Astrocyte (in vitro differentiated cells and primary cell): Measurements from ENCODE around the gene KLHDC9. TPM values are rescaled to one million over a fixed set of nuclear protein-coding genes. Genes with fewer than 3 reads are reported as not detected.

Source experiments
- DNase-seq: peaks from one replicate; pipeline ENCODE4 v3.0.0-alpha.2; 2010; ENCODE audit warnings: low read depth
- FAIRE-seq: peaks from 2 replicates; lab custom pipeline; 2011; peaks lifted over from hg19 to GRCh38; lab: Jason Lieb, UNC
- H2AFZ ChIP-seq: 2 replicates; pipeline ENCODE4 v1.6.0; 2012; ENCODE audit warnings: low read depth, low read length, inconsistent platforms
- H3K27ac ChIP-seq: 2 replicates; pipeline ENCODE4 v1.5.1; 2011; ENCODE audit warnings: low read depth, low read length, inconsistent platforms
- H3K27me3 ChIP-seq: 2 replicates; pipeline ENCODE4 v1.6.0; 2011; ENCODE audit warnings: low read length, inconsistent platforms; ENCODE audit not compliant: insufficient read depth
- H3K36me3 ChIP-seq: 2 replicates; pipeline ENCODE4 v1.5.1; 2011; ENCODE audit warnings: low read length, inconsistent platforms; ENCODE audit not compliant: insufficient read depth
- H3K4me1 ChIP-seq: 2 replicates; pipeline ENCODE4 v1.5.1; 2011; ENCODE audit warnings: low read length, inconsistent platforms; ENCODE audit not compliant: insufficient read depth
- H3K4me2 ChIP-seq: 2 replicates; pipeline ENCODE4 v1.6.0; 2012; ENCODE audit warnings: low read length, inconsistent platforms
- H3K4me3 ChIP-seq: 2 replicates; pipeline ENCODE4 v1.5.1; 2011; ENCODE audit warnings: low read depth, mild to moderate bottlenecking, low read length, inconsistent platforms; ENCODE audit not compliant: insufficient read depth
- H3K79me2 ChIP-seq: 2 replicates; pipeline ENCODE4 v1.6.0; 2012; ENCODE audit warnings: mild to moderate bottlenecking, low read length, inconsistent platforms; ENCODE audit not compliant: insufficient read depth
- H3K9ac ChIP-seq: 2 replicates; pipeline ENCODE4 v1.6.0; 2012; ENCODE audit warnings: mild to moderate bottlenecking, low read length, inconsistent platforms
- H3K9me3 ChIP-seq: 2 replicates; pipeline ENCODE4 v1.5.1; 2012; ENCODE audit warnings: low read depth, mild to moderate bottlenecking, low read length, inconsistent platforms; ENCODE audit not compliant: insufficient read depth
- H4K20me1 ChIP-seq: 2 replicates; pipeline ENCODE4 v1.6.0; 2012; ENCODE audit warnings: low read length, inconsistent platforms; ENCODE audit not compliant: insufficient read depth
- H3K27ac Mint-ChIP-seq: one replicate; pipeline ENCODE4 v1.8.0; 2021; ENCODE audit warnings: mild to moderate bottlenecking, mixed read lengths; ENCODE audit not compliant: unreplicated experiment
- H3K27me3 Mint-ChIP-seq: one replicate; pipeline ENCODE4 v1.8.0; 2021; ENCODE audit warnings: low read depth, mixed read lengths; ENCODE audit not compliant: unreplicated experiment
- H3K36me3 Mint-ChIP-seq: one replicate; pipeline ENCODE4 v1.8.0; 2021; ENCODE audit warnings: low read depth, mixed read lengths; ENCODE audit not compliant: unreplicated experiment
- H3K4me1 Mint-ChIP-seq: one replicate; pipeline ENCODE4 v1.8.0; 2021; ENCODE audit warnings: low read depth, mixed read lengths; ENCODE audit not compliant: unreplicated experiment
- H3K4me3 Mint-ChIP-seq: one replicate; pipeline ENCODE4 v1.8.0; 2021; ENCODE audit warnings: mild to moderate bottlenecking, moderate library complexity, mixed read lengths; ENCODE audit not compliant: unreplicated experiment
- H3K9me3 Mint-ChIP-seq: one replicate; pipeline ENCODE4 v1.8.0; 2021; ENCODE audit warnings: mild to moderate bottlenecking, mixed read lengths; ENCODE audit not compliant: unreplicated experiment
- EZH2 ChIP-seq: IDR thresholded peaks from 2 replicates; pipeline ENCODE4 v1.6.1; 2012; ENCODE audit warnings: mild to moderate bottlenecking, low read length, inconsistent platforms; ENCODE audit not compliant: insufficient read depth
- total RNA-seq: library from RNA; stranded (reverse); gene quantifications from 2 replicates; pipeline ENCODE4 v1.2.1, GENCODE V29; 2021
- TF ChIP-seq, protein P1 (sequence below): IDR thresholded peaks from 2 replicates; pipeline ENCODE4 v1.5.1; 2011; ENCODE audit warnings: low read depth, mild to moderate bottlenecking, inconsistent platforms, low read length, moderate library complexity; ENCODE audit not compliant: insufficient read depth

Gene KLHDC9
- total RNA-seq, 1 donor from 2014 or later = 1.5 TPM

DNA sequence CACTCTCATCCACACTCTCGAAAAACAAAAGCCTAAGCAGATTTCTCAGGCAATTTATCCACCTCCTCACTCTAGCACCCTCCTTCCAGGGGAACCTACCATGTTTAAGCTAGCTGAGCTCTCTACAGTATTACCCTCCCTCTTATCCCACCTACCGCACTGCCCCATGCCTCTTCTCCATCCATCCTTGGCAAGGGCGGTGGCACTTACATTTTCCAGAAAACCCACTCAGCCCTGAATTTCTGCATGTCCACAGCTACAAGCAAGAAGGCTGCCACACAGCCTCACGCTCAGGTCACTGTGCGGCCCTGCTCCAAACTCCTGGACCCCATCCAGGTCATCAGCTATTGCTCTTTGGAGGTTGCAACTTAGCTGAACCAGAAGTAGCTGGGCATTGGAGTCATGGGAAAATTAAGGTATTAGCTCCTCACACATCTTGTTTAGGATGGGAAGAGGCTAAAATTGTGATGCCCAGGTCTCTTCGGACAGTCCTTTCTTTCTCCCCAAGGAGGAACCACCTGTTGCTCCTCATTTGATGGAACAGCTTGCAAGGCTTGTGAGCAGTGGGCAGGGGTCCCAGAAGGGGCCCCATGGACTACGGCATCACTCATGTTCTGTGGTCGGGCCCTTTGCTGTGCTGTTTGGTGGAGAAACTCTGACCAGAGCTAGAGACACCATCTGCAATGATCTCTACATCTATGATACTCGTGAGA is 1.1 kb downstream of the KLHDC9 start:
- TF ChIP-seq EZH2 = no peak
- TF ChIP-seq, protein P1, sequence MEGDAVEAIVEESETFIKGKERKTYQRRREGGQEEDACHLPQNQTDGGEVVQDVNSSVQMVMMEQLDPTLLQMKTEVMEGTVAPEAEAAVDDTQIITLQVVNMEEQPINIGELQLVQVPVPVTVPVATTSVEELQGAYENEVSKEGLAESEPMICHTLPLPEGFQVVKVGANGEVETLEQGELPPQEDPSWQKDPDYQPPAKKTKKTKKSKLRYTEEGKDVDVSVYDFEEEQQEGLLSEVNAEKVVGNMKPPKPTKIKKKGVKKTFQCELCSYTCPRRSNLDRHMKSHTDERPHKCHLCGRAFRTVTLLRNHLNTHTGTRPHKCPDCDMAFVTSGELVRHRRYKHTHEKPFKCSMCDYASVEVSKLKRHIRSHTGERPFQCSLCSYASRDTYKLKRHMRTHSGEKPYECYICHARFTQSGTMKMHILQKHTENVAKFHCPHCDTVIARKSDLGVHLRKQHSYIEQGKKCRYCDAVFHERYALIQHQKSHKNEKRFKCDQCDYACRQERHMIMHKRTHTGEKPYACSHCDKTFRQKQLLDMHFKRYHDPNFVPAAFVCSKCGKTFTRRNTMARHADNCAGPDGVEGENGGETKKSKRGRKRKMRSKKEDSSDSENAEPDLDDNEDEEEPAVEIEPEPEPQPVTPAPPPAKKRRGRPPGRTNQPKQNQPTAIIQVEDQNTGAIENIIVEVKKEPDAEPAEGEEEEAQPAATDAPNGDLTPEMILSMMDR = no peak
- Histone ChIP-seq H3K27me3 (no peaks in the 10 kb centered on the region), H3K4me3 (no peak overlapping the region), H3K4me2 (peak overlapping the region; percentile 90), H3K9me3 (no peaks in the 10 kb centered on the region), H3K79me2 (peaks cover 20% of the 10 kb centered on the region), H4K20me1 (peaks cover 46% of the 10 kb centered on the region), H3K27ac (no peak overlapping the region), H3K36me3 (peaks cover 15% of the 10 kb centered on the region), H3K9ac (peak overlapping the region; percentile 67), H3K4me1 (peaks cover 15% of the 10 kb centered on the region), H2AFZ (no peak overlapping the region)
- Mint-ChIP-seq H3K36me3 (peaks cover 3% of the 10 kb centered on the region), H3K9me3 (no peaks in the 10 kb centered on the region), H3K27ac (no peak overlapping the region), H3K4me3 (peak overlapping the region; percentile 79), H3K27me3 (no peaks in the 10 kb centered on the region), H3K4me1 (peaks cover 16% of the 10 kb centered on the region)
- FAIRE-seq (no peak), DNase-seq (no peak)

DNA sequence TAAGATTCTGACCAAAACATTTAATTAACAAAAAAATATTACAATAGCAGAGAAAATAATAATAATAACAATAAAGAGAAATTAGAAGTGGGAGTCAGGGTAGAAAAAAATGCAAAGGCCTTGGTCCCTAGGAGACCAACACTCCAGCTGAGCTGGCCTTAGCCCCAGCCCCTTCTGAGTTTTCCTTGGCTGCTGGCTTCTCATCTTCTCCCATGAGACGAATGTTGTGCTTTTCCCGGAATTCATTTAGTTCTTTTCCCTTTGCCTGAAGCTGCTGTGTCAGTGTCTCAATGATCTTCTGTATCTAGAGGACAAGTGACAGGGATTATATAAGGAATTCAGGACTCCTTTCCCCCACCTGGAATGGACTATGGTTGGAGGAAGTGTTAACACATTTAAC is 2.4 kb downstream of the KLHDC9 start:
- peaks cover 15% of the 10 kb centered on the region for H3K36me3 ChIP-seq
- no peaks in the 10 kb centered on the region for H3K27me3 ChIP-seq
- Mint-ChIP-seq H3K9me3 (no peaks in the 10 kb centered on the region), H3K4me3 (no peak overlapping the region), H3K4me1 (peaks cover 10% of the 10 kb centered on the region), H3K27ac (no peak overlapping the region), H3K27me3 (no peaks in the 10 kb centered on the region), H3K36me3 (peaks cover 3% of the 10 kb centered on the region)
- peaks cover 33% of the 10 kb centered on the region for H3K79me2 ChIP-seq
- peaks cover 15% of the 10 kb centered on the region for H3K4me1 ChIP-seq
- no peak overlapping the region for H3K9ac ChIP-seq
- no peak overlapping the region for H3K4me2 ChIP-seq
- no peak overlapping the region for H3K4me3 ChIP-seq
- DNase-seq (no peak), FAIRE-seq (no peak)
- no peaks in the 10 kb centered on the region for H3K9me3 ChIP-seq
- H3K27ac ChIP-seq = no peak overlapping the region
- TF ChIP-seq, protein P1 = no peak
- no peak for TF ChIP-seq EZH2
- H2AFZ ChIP-seq = no peak overlapping the region
- H4K20me1 ChIP-seq = peaks cover 59% of the 10 kb centered on the region

DNA sequence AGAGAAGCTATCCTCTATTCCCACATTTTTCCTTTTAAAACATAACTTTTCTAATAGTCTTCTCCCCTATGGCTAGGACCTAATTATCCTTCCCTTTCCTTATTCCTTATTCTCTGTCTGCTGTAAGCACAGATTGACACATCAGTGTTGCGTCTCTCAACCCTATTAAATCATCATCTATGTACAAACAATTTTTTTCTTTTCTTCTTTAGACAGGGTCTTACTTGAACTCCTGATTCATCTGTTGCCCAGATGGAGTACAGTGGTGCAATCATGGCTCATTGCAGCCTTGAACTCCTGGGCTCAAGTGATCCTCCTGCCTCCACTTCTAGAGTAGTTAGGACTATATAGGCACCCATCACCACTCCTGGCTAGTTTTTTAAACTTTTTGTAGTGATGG is 8.3 kb downstream of the KLHDC9 start:
- Histone ChIP-seq H3K9me3 (no peaks in the 10 kb centered on the region), H4K20me1 (peaks cover 84% of the 10 kb centered on the region), H3K79me2 (peaks cover 89% of the 10 kb centered on the region), H3K27ac (no peak overlapping the region), H3K36me3 (peaks cover 16% of the 10 kb centered on the region), H3K27me3 (no peaks in the 10 kb centered on the region), H3K4me3 (no peak overlapping the region), H3K4me1 (no peaks in the 10 kb centered on the region), H2AFZ (no peak overlapping the region), H3K9ac (no peak overlapping the region), H3K4me2 (no peak overlapping the region)
- Mint-ChIP-seq H3K36me3 (peaks cover 5% of the 10 kb centered on the region), H3K4me1 (peaks cover under 1% of the 10 kb centered on the region), H3K27ac (no peak overlapping the region), H3K4me3 (peak overlapping the region; percentile 17), H3K27me3 (no peaks in the 10 kb centered on the region), H3K9me3 (no peaks in the 10 kb centered on the region)
- no peak for DNase-seq
- FAIRE-seq = no peak
- TF ChIP-seq EZH2 = no peak
- TF ChIP-seq, protein P1 = no peak
